Aorta (tissue), 5 donors: ENCODE results near the gene KIAA1217. TPM values are rescaled to one million over a fixed set of nuclear protein-coding genes. Genes with fewer than 3 reads are reported as not detected.

Experiments
- ATAC-seq: fragments of 200-7000 bp; cut with Tn5 transposase; one replicate; pipeline ENCODE4 v1.9.1; 2022; ENCODE audit warnings: moderate library complexity; ENCODE audit not compliant: low FRiP score
- DNase-seq, 2 donors: peaks; one replicate each; pipeline ENCODE4 v3.0.0-alpha.2; 2020
- H3K27ac ChIP-seq, 2 donors: one replicate each; pipeline ENCODE4 v1.5.1; 2013; ENCODE audit warnings: low read length in 2 of 2, mild to moderate bottlenecking in 2 of 2, moderate library complexity in 2 of 2, control low read depth in 1 of 2, inconsistent platforms in 1 of 2, low read depth in 1 of 2
- H3K27me3 ChIP-seq, 2 donors: one replicate each; pipeline ENCODE4 v1.6.1; 2013; ENCODE audit warnings: control low read depth in 1 of 2, low read length in 1 of 2, mild to moderate bottlenecking in 1 of 2, moderate library complexity in 1 of 2; ENCODE audit not compliant: insufficient read depth in 2 of 2, control insufficient read depth in 1 of 2
- H3K36me3 ChIP-seq, 2 donors: one replicate each; pipeline ENCODE4 v1.6.1; 2013; ENCODE audit warnings: control low read depth in 1 of 2, low read length in 1 of 2, mild to moderate bottlenecking in 1 of 2; ENCODE audit not compliant: insufficient read depth in 2 of 2, control insufficient read depth in 1 of 2
- H3K4me1 ChIP-seq, 2 donors: one replicate each; pipeline ENCODE4 v1.6.1; 2013; ENCODE audit warnings: low read length in 2 of 2, control low read depth in 1 of 2, mild to moderate bottlenecking in 1 of 2, moderate library complexity in 1 of 2; ENCODE audit not compliant: insufficient read depth in 2 of 2, control insufficient read depth in 1 of 2
- H3K4me3 ChIP-seq, 2 donors: one replicate each; pipeline ENCODE4 v1.5.1; 2013; ENCODE audit warnings: low read length in 2 of 2, control low read depth in 1 of 2, mild to moderate bottlenecking in 1 of 2
- H3K9me3 ChIP-seq: one replicate; pipeline ENCODE4 v1.6.1; 2013; ENCODE audit warnings: mild to moderate bottlenecking, low read length; ENCODE audit not compliant: control insufficient read depth
- WGBS, 2 donors: extraction: QIAGEN DNeasy Blood & Tissue Kit; methylation state at CpG; one replicate each; pipeline ENCODE4 v1.1.7; 2013; 5-methylcytosine and 5-hydroxymethylcytosine counted together
- intact Hi-C, 2 donors: fragments of 100-400 bp; cut with DNase I; formaldehyde crosslinking; loops; one replicate each; pipeline versions ENCODE4 v1.14.2 to v1.15.0; 2022
- polyA plus RNA-seq, 2 donors: library from polyadenylated mRNA; stranded (reverse); fragments of 200-250 nt; gene quantifications; one replicate each; pipeline ENCODE4 v1.2.3, GENCODE V29; 2013
- total RNA-seq, 2 donors: library from RNA; stranded (reverse); fragmentation: NEBNext Ultra II Directional; extraction: Animal tissue kit (Norgen Biotek cat#: 25700); gene quantifications; one replicate each; pipeline ENCODE4 v1.2.1, GENCODE V29; 2021
- donor health status: healthy with polysubstance abuse.
- donor health status: Bipolar disorder and iron deficiency.
- donor health status: DM: no; HTN: no; CAD: no.
- donor health status: DM: no; HTN: no; CAD: no.
- donor health status: DM: yes; HTN: yes; CAD: no.

KIAA1217 gene
- total and polyA plus RNA-seq, 4 donors, result 2.5 to 18.3 (median 11.1) TPM

- no peak overlapping the region for H3K4me3 ChIP-seq
- no peaks in the 10 kb centered on the region for H3K27me3 ChIP-seq
- intact Hi-C loops, result no loop called here
- no peak overlapping the region for H3K27ac ChIP-seq
- no peak for DNase-seq
- H3K9me3 ChIP-seq, result no peaks in the 10 kb centered on the region
- no peaks in the 10 kb centered on the region for H3K36me3 ChIP-seq
- 65 to 72% methylated on average over 4 of the region's 4 CpGs for WGBS, 2 donors
- no peaks in the 10 kb centered on the region for H3K4me1 ChIP-seq
- no peak for ATAC-seq
These were observed 359.1 kb downstream of the KIAA1217 start for GRCh38 chr10:24568042-24568441.

DNA sequence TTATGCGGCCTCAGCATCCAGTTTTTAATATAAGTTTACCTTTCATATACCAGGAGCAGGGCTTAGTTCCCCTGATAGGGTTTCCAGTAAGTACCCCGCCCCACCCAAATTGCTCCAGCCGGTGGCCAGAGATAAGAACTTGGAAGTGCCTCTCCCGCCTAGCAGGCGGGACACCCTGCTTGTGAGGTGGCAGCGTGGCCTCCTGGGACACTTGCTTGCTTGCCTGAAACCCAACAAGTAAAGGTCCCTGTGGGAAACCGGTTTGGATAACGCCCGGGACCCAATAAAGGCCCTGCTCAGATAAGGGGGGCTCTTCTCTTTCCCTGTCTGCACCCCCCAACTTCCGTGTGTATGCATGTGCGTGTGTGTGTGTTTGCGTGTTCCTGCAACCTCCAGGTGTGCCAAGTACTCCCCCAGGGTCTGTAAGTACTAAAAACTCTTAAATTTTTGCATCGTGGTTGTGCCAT lies 360.4 kb downstream of the KIAA1217 start:
- H3K27ac ChIP-seq, result no peak overlapping the region
- H3K27me3 ChIP-seq, result no peaks in the 10 kb centered on the region
- WGBS, 2 donors, result 90 to 91% methylated on average over 13 of the region's 13 CpGs
- H3K4me1 ChIP-seq, result no peaks in the 10 kb centered on the region
- H3K36me3 ChIP-seq, result no peaks in the 10 kb centered on the region
- DNase-seq (no peak), ATAC-seq (no peak)
- H3K4me3 ChIP-seq, result no peak overlapping the region
- intact Hi-C loops, result no loop called here
- H3K9me3 ChIP-seq, result no peaks in the 10 kb centered on the region

DNA sequence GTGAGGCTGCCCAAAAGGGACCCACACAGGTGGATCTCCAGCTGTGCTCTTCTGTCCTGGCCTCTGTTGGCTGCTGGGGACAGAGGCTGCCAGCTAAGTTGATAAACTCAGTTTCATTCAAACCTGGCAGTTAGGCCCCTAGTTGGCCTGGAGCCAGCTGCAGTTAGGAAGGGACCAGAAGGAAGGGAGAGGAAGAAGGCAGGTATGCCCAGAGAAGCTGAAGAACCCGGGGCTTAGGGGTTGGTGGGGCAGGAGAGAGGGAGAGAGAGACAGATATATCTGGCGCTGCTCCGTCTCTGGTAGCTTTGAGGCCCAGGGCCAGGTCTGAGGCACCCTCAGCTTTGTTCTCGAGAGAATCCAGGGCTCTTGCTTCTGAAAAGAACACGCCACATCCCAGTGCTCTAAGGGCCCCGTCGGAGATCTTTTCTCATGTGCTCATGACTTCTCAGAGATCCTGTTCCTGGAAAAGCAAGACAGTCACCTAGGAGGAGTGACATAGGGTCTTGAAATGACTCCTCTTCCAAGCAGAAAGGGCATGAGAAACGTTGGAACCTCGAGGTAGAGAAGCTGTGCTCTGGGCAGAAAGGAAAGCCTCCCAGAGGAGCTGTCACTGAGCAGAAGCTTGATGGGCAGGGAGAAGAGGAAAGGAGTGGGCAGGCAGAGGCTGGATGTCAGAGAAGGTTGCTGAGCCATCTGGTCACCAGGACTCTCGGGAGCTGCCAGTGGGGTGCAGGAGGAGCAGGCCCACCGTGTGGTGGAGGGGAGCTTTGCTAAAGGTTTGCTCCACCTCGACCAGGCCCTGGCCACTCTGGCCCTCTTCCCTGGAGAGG lies 361.1 kb downstream of the KIAA1217 start:
- no peak overlapping the region for H3K27ac ChIP-seq
- 79 to 85% methylated on average over 12 of the region's 12 CpGs for WGBS, 2 donors
- no peaks in the 10 kb centered on the region for H3K9me3 ChIP-seq
- DNase-seq (no peak), ATAC-seq (no peak)
- H3K4me3 ChIP-seq, result no peak overlapping the region
- no peaks in the 10 kb centered on the region for H3K4me1 ChIP-seq
- intact Hi-C loops, result no loop called here
- H3K36me3 ChIP-seq, result no peaks in the 10 kb centered on the region
- no peaks in the 10 kb centered on the region for H3K27me3 ChIP-seq

DNA sequence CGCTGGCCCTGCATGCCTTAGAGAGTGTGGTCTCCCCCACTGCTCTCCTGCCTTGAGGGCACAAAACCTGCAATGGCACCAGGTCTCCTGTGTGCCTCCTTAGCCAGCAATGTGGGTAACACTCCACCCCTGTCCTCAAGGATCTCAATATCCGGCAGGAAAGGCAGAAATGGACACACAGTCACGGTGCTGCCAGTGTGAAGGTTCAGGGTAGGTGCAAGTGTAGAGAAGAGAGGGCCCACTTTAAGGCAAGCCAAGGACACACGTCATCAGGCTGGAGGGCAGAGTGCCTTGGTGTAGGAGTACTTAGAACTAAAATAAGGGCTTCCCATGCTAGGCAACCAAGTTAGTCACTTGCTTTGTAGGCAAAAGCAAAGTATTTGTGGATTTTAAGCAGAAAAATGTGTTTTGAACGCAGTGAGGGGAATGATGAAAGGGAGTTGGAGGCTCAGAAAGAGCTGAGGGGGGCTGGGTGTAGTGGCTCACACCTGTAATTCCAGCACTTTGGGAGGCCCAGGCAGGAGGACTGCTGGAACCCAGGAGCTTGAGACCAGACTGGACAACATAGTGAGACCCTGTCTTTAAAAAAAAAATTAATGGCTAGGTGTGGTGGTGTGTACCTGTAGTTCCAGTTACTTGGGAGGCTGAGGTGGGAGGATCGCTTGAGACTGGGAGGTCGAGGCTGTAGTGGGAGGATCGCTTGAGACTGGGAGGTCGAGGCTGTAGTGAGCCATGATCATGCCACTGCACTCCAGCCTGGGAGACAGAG lies 361.9 kb downstream of the KIAA1217 start:
- H3K9me3 ChIP-seq, result no peaks in the 10 kb centered on the region
- no peaks in the 10 kb centered on the region for H3K27me3 ChIP-seq
- H3K4me1 ChIP-seq, result no peaks in the 10 kb centered on the region
- 94% methylated on average over 9 of the region's 9 CpGs for WGBS, 2 donors
- no peak overlapping the region for H3K27ac ChIP-seq
- no peak for DNase-seq
- intact Hi-C loops, result no loop called here
- ATAC-seq, result no peak
- no peaks in the 10 kb centered on the region for H3K36me3 ChIP-seq
- no peak overlapping the region for H3K4me3 ChIP-seq

- H3K9me3 ChIP-seq, result no peaks in the 10 kb centered on the region
- no peaks in the 10 kb centered on the region for H3K27me3 ChIP-seq
- ATAC-seq (no peak), DNase-seq (no peak)
- no peaks in the 10 kb centered on the region for H3K36me3 ChIP-seq
- no peaks in the 10 kb centered on the region for H3K4me1 ChIP-seq
- WGBS, 2 donors, result 31 to 36% methylated on average over 7 of the region's 7 CpGs
- intact Hi-C loops, result no loop called here
- H3K27ac ChIP-seq, result no peak overlapping the region
- no peak overlapping the region for H3K4me3 ChIP-seq
These were observed 363.0 kb downstream of the KIAA1217 start for GRCh38 chr10:24571870-24572450.

DNA sequence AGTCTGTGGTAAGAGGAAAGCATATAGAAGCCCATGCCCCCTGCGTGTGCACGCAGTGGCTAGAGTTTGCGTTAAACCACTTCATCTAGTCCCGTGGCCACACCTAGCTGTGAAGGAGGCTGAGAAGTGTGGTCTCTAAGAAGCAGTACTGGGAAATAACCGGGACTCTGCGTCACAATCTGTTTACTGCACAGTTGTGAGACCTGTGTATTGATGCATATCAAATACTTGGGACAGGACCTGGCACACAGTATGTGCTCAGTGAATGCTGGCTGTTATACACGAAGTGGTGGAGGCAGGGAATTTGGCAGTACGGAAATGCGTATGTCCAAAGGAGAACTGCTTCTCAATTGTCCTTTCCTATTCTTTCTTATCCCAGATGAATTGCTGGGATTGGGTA lies 365.2 kb downstream of the KIAA1217 start:
- H3K27ac ChIP-seq, result no peak overlapping the region
- H3K4me1 ChIP-seq, result no peaks in the 10 kb centered on the region
- intact Hi-C loops, result no loop called here
- ATAC-seq (no peak), DNase-seq (no peak)
- no peaks in the 10 kb centered on the region for H3K9me3 ChIP-seq
- H3K4me3 ChIP-seq, result no peak overlapping the region
- H3K27me3 ChIP-seq, result no peaks in the 10 kb centered on the region
- H3K36me3 ChIP-seq, result no peaks in the 10 kb centered on the region
- 83 to 85% methylated on average over 9 of the region's 9 CpGs for WGBS, 2 donors

- intact Hi-C loops, result no loop called here
- WGBS, 2 donors, result 86 to 89% methylated on average over 3 of the region's 3 CpGs
- no peaks in the 10 kb centered on the region for H3K36me3 ChIP-seq
These were observed 365.7 kb downstream of the KIAA1217 start for GRCh38 chr10:24574578-24575155.

DNA sequence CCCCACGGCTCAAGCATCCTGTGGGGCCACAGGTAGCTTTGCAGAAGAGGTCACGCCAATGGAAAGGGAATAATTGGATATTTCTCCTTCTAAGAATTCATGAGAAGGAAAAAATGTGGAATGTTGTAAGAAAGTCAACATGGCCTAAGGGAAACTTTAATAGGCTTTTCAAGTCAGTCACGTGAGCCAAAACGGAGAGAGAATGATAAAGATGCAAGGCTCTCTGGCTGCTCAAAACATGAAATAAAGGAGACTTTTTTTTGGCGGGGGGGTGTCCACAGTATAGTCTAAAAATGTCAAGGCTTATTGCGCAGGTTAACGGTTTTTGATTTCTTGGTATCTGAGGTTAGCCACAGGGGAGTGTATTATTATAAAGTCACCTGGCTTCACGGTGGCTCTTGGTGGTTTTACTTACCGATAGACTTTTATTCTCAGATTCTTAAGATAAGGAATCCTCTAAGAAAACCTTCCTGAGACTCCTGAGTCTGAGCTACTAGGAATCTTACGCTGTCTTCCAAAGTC lies 366.6 kb downstream of the KIAA1217 start:
- ATAC-seq (no peak), DNase-seq (no peak)
- Histone ChIP-seq H3K27me3 (no peaks in the 10 kb centered on the region), H3K27ac (no peak overlapping the region), H3K9me3 (no peaks in the 10 kb centered on the region), H3K4me3 (no peak overlapping the region), H3K4me1 (no peaks in the 10 kb centered on the region), H3K36me3 (peaks cover 0 to 2% of the 10 kb centered on the region in 2 donors)
- WGBS, 2 donors, result 68 to 74% methylated on average over 10 of the region's 10 CpGs
- intact Hi-C loops, result no loop called here

More at GRCh38 chr10:24574578-24575155, 365.7 kb downstream of the KIAA1217 start:
- Histone ChIP-seq H3K27me3 (no peaks in the 10 kb centered on the region), H3K9me3 (no peaks in the 10 kb centered on the region), H3K27ac (no peak overlapping the region), H3K4me3 (no peak overlapping the region), H3K4me1 (no peaks in the 10 kb centered on the region)
- no peak for ATAC-seq
- DNase-seq, result no peak
